H1 (cell line): Measurements from ENCODE around the gene PPP1R3F. TPM values are rescaled to one million over a fixed set of nuclear protein-coding genes. Genes with fewer than 3 reads are reported as not detected.

Experiments
- CTCF ChIA-PET: fragments of 300-600 bp; sonication (Branson Sonifier 250); formaldehyde crosslinking; loops from one replicate; lab custom pipeline; 2021; ENCODE audit not compliant: partially characterized antibody; lab: Charles Lee
- POLR2A ChIA-PET: fragments of 300-600 bp; sonication (Branson Sonifier 250); formaldehyde crosslinking; loops from one replicate; lab custom pipeline; 2021; ENCODE audit warnings: inconsistent platforms; ENCODE audit not compliant: partially characterized antibody; lab: Charles Lee
- DNase-seq, 2 experiments: peaks; one replicate each; pipeline versions ENCODE4 v3.0.0 to v3.0.0-alpha.2; 2010 to 2022; ENCODE audit warnings: low spot score in 2 of 2, low read depth in 1 of 2, mixed read lengths in 1 of 2
- FAIRE-seq: peaks from 2 replicates; lab custom pipeline; 2011; peaks lifted over from hg19 to GRCh38; lab: Jason Lieb, UNC
- H2AFZ ChIP-seq: 2 replicates; pipeline ENCODE4 v1.8.1; 2012; ENCODE audit warnings: low read length, inconsistent platforms
- H2AK5ac ChIP-seq: 2 replicates; pipeline ENCODE4 v1.6.1; 2013; ENCODE audit warnings: low read depth, low read length
- H2BK120ac ChIP-seq: replicated peaks from 2 replicates; pipeline ENCODE3; 2013; ENCODE audit warnings: low read depth, low read length, inconsistent platforms
- H2BK12ac ChIP-seq: 2 replicates; pipeline ENCODE4 v1.6.1; 2013; ENCODE audit warnings: low read depth, low read length
- H2BK15ac ChIP-seq: 2 replicates; pipeline ENCODE4 v1.6.1; 2013; ENCODE audit warnings: low read length
- H2BK20ac ChIP-seq: 2 replicates; pipeline ENCODE4 v1.6.1; 2013; ENCODE audit warnings: low read length
- H2BK5ac ChIP-seq: 2 replicates; pipeline ENCODE4 v1.6.1; 2013; ENCODE audit warnings: low read depth, low read length
- H3K14ac ChIP-seq: 2 replicates; pipeline ENCODE4 v1.6.1; 2013; ENCODE audit warnings: inconsistent platforms; ENCODE audit not compliant: insufficient read length
- H3K18ac ChIP-seq: 2 replicates; pipeline ENCODE4 v1.6.1; 2013; ENCODE audit warnings: low read length; ENCODE audit errors: extremely low read depth
- H3K23ac ChIP-seq: 2 replicates; pipeline ENCODE4 v1.6.1; 2013; ENCODE audit warnings: inconsistent platforms; ENCODE audit not compliant: insufficient read length
- H3K23me2 ChIP-seq: 2 replicates; pipeline ENCODE4 v1.6.1; 2013; ENCODE audit warnings: low read depth, low read length
- H3K27ac ChIP-seq: 2 replicates; pipeline ENCODE4 v1.6.1; 2011; ENCODE audit warnings: low read depth, low read length, inconsistent platforms
- H3K27me3 ChIP-seq, 4 experiments: replicated peaks in 1 of 4; 1 replicate in 1 of 4; 2 replicates in 3 of 4; pipeline versions ENCODE4 v1.6.1 to v1.8.1; 2011 to 2013; ENCODE audit warnings: low read length in 3 of 4, mild to moderate bottlenecking in 3 of 4, inconsistent platforms in 2 of 4, mixed read lengths in 2 of 4, moderate library complexity in 1 of 4; ENCODE audit not compliant: control insufficient read depth in 3 of 4, insufficient read depth in 3 of 4; ENCODE audit errors: extremely low read depth in 1 of 4
- H3K36me3 ChIP-seq, 4 experiments: 2 replicates each; pipeline versions ENCODE4 v1.6.1 to v1.8.1; 2011 to 2013; ENCODE audit warnings: mild to moderate bottlenecking in 4 of 4, low read length in 3 of 4, moderate library complexity in 2 of 4, control low read depth in 1 of 4, inconsistent platforms in 1 of 4; ENCODE audit not compliant: insufficient read depth in 4 of 4, control insufficient read depth in 2 of 4
- H3K4ac ChIP-seq: replicated peaks from 2 replicates; pipeline ENCODE3; 2013; ENCODE audit warnings: low read length, low read depth, mixed read lengths, inconsistent platforms; ENCODE audit not compliant: insufficient read length
- H3K4me1 ChIP-seq, 4 experiments: replicated peaks in 1 of 4; 1 replicate in 1 of 4; 2 replicates in 3 of 4; pipeline versions ENCODE4 v1.6.1 to v1.8.1; 2011 to 2013; ENCODE audit warnings: low read length in 3 of 4, inconsistent platforms in 2 of 4, mixed read lengths in 1 of 4; ENCODE audit not compliant: insufficient read depth in 4 of 4, control insufficient read depth in 3 of 4
- H3K4me2 ChIP-seq, 2 experiments: 2 replicates each; pipeline versions ENCODE4 v1.6.1 to v1.8.1; 2011 to 2013; ENCODE audit warnings: low read depth in 2 of 2, low read length in 2 of 2, control low read depth in 1 of 2, inconsistent platforms in 1 of 2, mild to moderate bottlenecking in 1 of 2; ENCODE audit not compliant: insufficient read depth in 1 of 2
- H3K4me3 ChIP-seq, 4 experiments: fragments of 200-600, 300-600 bp in 1 of 4; sonication (generic), shearing (Covaris generic), sonication (Bioruptor Twin) in 1 of 4; 2 replicates each; pipeline versions ENCODE4 v1.5.1 to v1.8.1; 2011 to 2016; ENCODE audit warnings: low read length in 4 of 4, low read depth in 3 of 4, control low read depth in 2 of 4, inconsistent platforms in 2 of 4, mild to moderate bottlenecking in 2 of 4, mixed read lengths in 1 of 4, moderate library complexity in 1 of 4; ENCODE audit not compliant: insufficient read depth in 2 of 4; ENCODE audit errors: extremely low read depth in 1 of 4
- H3K56ac ChIP-seq: replicated peaks from 2 replicates; pipeline ENCODE3; 2013; ENCODE audit warnings: low read depth, mild to moderate bottlenecking, mixed read lengths, low read length, inconsistent platforms; ENCODE audit not compliant: insufficient read length
- H3K79me1 ChIP-seq: 2 replicates; pipeline ENCODE4 v1.6.1; 2013; ENCODE audit warnings: low read depth, low read length, control low read depth
- H3K79me2 ChIP-seq, 2 experiments: 2 replicates each; pipeline versions ENCODE4 v1.6.1 to v1.8.1; 2012 to 2013; ENCODE audit warnings: low read length in 2 of 2, mild to moderate bottlenecking in 2 of 2, inconsistent platforms in 1 of 2; ENCODE audit not compliant: insufficient read depth in 2 of 2, control insufficient read depth in 1 of 2
- H3K9ac ChIP-seq, 4 experiments: replicated peaks in 1 of 4; 1 replicate in 1 of 4; 2 replicates in 3 of 4; pipeline versions ENCODE4 v1.6.1 to v1.8.1; 2011 to 2013; ENCODE audit warnings: low read depth in 3 of 4, low read length in 3 of 4, control low read depth in 2 of 4, mild to moderate bottlenecking in 2 of 4, moderate library complexity in 2 of 4, inconsistent platforms in 1 of 4; ENCODE audit errors: extremely low read depth in 1 of 4
- H3K9me3 ChIP-seq, 2 experiments: 2 replicates each; pipeline versions ENCODE4 v1.6.1 to v1.8.1; 2012 to 2013; ENCODE audit warnings: mild to moderate bottlenecking in 2 of 2, moderate library complexity in 2 of 2, control low read depth in 1 of 2, inconsistent platforms in 1 of 2, low read depth in 1 of 2, low read length in 1 of 2, mixed read lengths in 1 of 2; ENCODE audit not compliant: insufficient read depth in 2 of 2
- H4K20me1 ChIP-seq, 2 experiments: replicated peaks in 1 of 2; 2 replicates each; pipeline versions ENCODE3 to v1.8.1; 2011 to 2013; ENCODE audit warnings: inconsistent platforms in 2 of 2, low read length in 2 of 2, mild to moderate bottlenecking in 1 of 2; ENCODE audit not compliant: insufficient read depth in 2 of 2, control insufficient read depth in 1 of 2
- H4K5ac ChIP-seq: 2 replicates; pipeline ENCODE4 v1.6.1; 2013; ENCODE audit warnings: low read length, low read depth, mixed read lengths, inconsistent platforms; ENCODE audit not compliant: insufficient read length
- H4K8ac ChIP-seq: 2 replicates; pipeline ENCODE4 v1.8.0; 2013; ENCODE audit warnings: mild to moderate bottlenecking, moderate library complexity, low read length, inconsistent platforms; ENCODE audit not compliant: insufficient read depth; ENCODE audit errors: extremely low read depth
- H4K91ac ChIP-seq: replicated peaks from 2 replicates; pipeline ENCODE3; 2013; ENCODE audit warnings: low read length, mixed read lengths, inconsistent platforms; ENCODE audit not compliant: insufficient read length
- ASH2L ChIP-seq: fragments of 200-600, 300-600 bp; sonication (generic); IDR thresholded peaks from one replicate; pipeline ENCODE4 v1.7.1; 2017; ENCODE audit warnings: low read length
- BACH1 ChIP-seq: IDR thresholded peaks from 2 replicates; pipeline ENCODE4 v1.6.1; 2012; ENCODE audit warnings: low read length, improper control_type of control experiment
- BCL11A ChIP-seq, 2 experiments: IDR thresholded peaks; one replicate each; pipeline ENCODE4 v1.6.1; 2011; ENCODE audit warnings: low read depth in 2 of 2, low read length in 2 of 2, mild to moderate bottlenecking in 2 of 2
- CBX8 ChIP-seq: fragments of 300-800, 300-1000 bp; sonication (generic); IDR thresholded peaks from 2 replicates; pipeline ENCODE4 v1.7.1; 2016; ENCODE audit warnings: low read depth, low read length, borderline replicate concordance
- EZH2 ChIP-seq: fragments of 200-600 bp; sonication (generic); IDR thresholded peaks from 2 replicates; pipeline ENCODE4 v1.7.1; 2012; ENCODE audit warnings: low read depth, mild to moderate bottlenecking, moderate library complexity, low read length, inconsistent platforms; ENCODE audit not compliant: severe bottlenecking
- FOSL1 ChIP-seq: IDR thresholded peaks from 2 replicates; pipeline ENCODE4 v1.6.1; 2011; ENCODE audit warnings: mild to moderate bottlenecking, low read depth, low read length, moderate library complexity; ENCODE audit not compliant: insufficient read depth
- KDM1A ChIP-seq: fragments of 200-600, 300-600 bp; sonication (generic); IDR thresholded peaks from 2 replicates; pipeline ENCODE4 v1.7.1; 2016; ENCODE audit warnings: mild to moderate bottlenecking, low read length, borderline replicate concordance
- POLR2AphosphoS5 ChIP-seq: IDR thresholded peaks from 2 replicates; pipeline ENCODE4 v1.6.1; 2011; ENCODE audit warnings: low read depth, low read length
- RAD21 ChIP-seq, 2 experiments: IDR thresholded peaks in 1 of 2; conservative IDR thresholded peaks in 1 of 2; 2 replicates each; pipeline ENCODE4 v1.6.1; 2011; ENCODE audit warnings: low read depth in 2 of 2, low read length in 2 of 2, improper control_type of control experiment in 1 of 2, inconsistent platforms in 1 of 2, mild to moderate bottlenecking in 1 of 2, moderate library complexity in 1 of 2
- SIN3A ChIP-seq, 2 experiments: IDR thresholded peaks in 1 of 2; conservative IDR thresholded peaks in 1 of 2; 2 replicates each; pipeline ENCODE4 v1.6.1; 2011 to 2012; ENCODE audit warnings: low read length in 2 of 2, improper control_type of control experiment in 1 of 2, low read depth in 1 of 2, mild to moderate bottlenecking in 1 of 2
- SIX5 ChIP-seq: IDR thresholded peaks from 2 replicates; pipeline ENCODE4 v1.6.1; 2011; ENCODE audit warnings: mild to moderate bottlenecking, low read depth, low read length
- WGBS, 2 experiments: shearing (Covaris generic) in 1 of 2; methylation state at CpG; one replicate each; pipeline versions ENCODE4 v1.1.6 to v1.1.7; 2013 to 2015; ENCODE audit warnings: low lambda C conversion rate in 2 of 2, mixed read lengths in 2 of 2, inconsistent platforms in 1 of 2, low coverage in 1 of 2, missing lambda C conversion rate in 1 of 2; ENCODE audit not compliant: insufficient replicate concordance in 2 of 2, insufficient coverage in 1 of 2, insufficient read length in 1 of 2; ENCODE audit errors: extremely low coverage in 1 of 2, missing lambda C conversion rate in 1 of 2; 5-methylcytosine and 5-hydroxymethylcytosine counted together
- polyA plus RNA-seq, 7 experiments: library from polyadenylated mRNA; depleted of rRNA in 3 of 7; stranded (reverse) in 5 of 7; unstranded in 2 of 7; fragments of >200 nt in 5 of 7; fragments of 200-250 nt in 2 of 7; gene quantifications; 1 replicate in 5 of 7; 2 replicates in 1 of 7; 4 replicates in 1 of 7; pipeline versions ENCODE4 v1.2.1 to v1.2.3, GENCODE V29; 2011 to 2013; ENCODE audit warnings: missing spikeins in 2 of 7, mixed read lengths in 2 of 7
- total RNA-seq: library from RNA; stranded (reverse); fragmentation: NEBNext Ultra II Directional; extraction: Animal tissue kit (Norgen Biotek cat#: 25700); gene quantifications from 2 replicates; pipeline ENCODE4 v1.2.1, GENCODE V29; 2021
- TF ChIP-seq, protein P1 (sequence below): IDR thresholded peaks from 2 replicates; pipeline ENCODE4 v1.6.1; 2012; ENCODE audit warnings: inconsistent platforms

The PPP1R3F gene
- total and polyA plus RNA-seq, 2 of the 8 experiments (the other 6 are each of a cell fraction or from before 2014, with no cell fraction given): 5.1 to 6.8 TPM

DNA sequence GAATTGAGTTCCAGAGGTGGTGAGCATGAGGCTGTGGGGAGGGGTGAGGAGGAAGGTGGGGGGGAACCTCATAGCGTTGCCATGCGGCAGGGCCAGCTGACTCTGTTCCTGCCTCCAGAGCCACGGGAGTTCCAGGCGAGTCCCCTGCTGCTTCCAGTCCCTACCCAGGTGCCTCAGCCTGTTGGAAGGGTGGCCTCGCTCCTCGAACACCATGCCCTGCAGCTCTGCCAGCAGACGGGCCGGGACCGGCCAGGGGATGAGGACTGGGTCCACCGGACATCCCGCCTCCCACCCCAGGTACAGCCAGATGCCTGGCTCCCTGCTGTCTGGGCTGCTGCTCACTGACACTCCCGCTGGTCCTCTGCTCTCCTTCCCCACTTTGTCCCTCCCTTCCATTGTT, 26.4 kb upstream of the PPP1R3F start:
- Histone ChIP-seq H3K4me1 (no peaks in the 10 kb centered on the region), H3K56ac (no peak overlapping the region), H3K18ac (no peak overlapping the region), H3K14ac (no peak overlapping the region), H2BK20ac (no peak overlapping the region), H3K79me2 (no peaks in the 10 kb centered on the region), H2BK120ac (no peak overlapping the region), H4K20me1 (no peaks in the 10 kb centered on the region), H2BK5ac (no peak overlapping the region), H2BK15ac (no peak overlapping the region), H3K4me2 (no peak overlapping the region), H3K36me3 (no peaks in the 10 kb centered on the region; a peak in 1 of 8 replicates), H3K23me2 (no peaks in the 10 kb centered on the region), H3K4ac (no peak overlapping the region), H4K91ac (no peak overlapping the region), H2AFZ (no peak overlapping the region), H2BK12ac (no peak overlapping the region), H3K9me3 (no peaks in the 10 kb centered on the region), H3K79me1 (no peaks in the 10 kb centered on the region), H3K4me3 (no peak overlapping the region), H3K27ac (no peak overlapping the region), H3K27me3 (no peaks in the 10 kb centered on the region), H3K23ac (no peak overlapping the region), H4K8ac (no peak overlapping the region), H4K5ac (no peak overlapping the region), H3K9ac (no peak overlapping the region), H2AK5ac (no peak overlapping the region)
- DNase-seq (no peak), FAIRE-seq (no peak)
- CTCF ChIA-PET: no interaction called here
- WGBS, 2 experiments: 100% methylated on average over 5 of the region's 12 CpGs; no CpG with 5 or more reads in 1 of the 2 experiments
- POLR2A ChIA-PET: interaction anchor here (0.7 to 1.2 kb wide), 2 partner anchors 16 to 21 kb away, joined by 3 read pairs; no protein-coding TSS in a partner anchor
- no peak for TF ChIP-seq CBX8
- TF ChIP-seq, protein P1, sequence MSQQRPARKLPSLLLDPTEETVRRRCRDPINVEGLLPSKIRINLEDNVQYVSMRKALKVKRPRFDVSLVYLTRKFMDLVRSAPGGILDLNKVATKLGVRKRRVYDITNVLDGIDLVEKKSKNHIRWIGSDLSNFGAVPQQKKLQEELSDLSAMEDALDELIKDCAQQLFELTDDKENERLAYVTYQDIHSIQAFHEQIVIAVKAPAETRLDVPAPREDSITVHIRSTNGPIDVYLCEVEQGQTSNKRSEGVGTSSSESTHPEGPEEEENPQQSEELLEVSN: no peak
- TF ChIP-seq FOSL1: no peak
- TF ChIP-seq POLR2AphosphoS5: no peak
- no peak for TF ChIP-seq BACH1
- TF ChIP-seq RAD21 (IDR thresholded peaks at IDR 0.05 in 1 of 2, conservative IDR thresholded peaks at IDR 0.05 in 1 of 2; ENCODE audit: low read depth in 2 of 2, low read length in 2 of 2): no peak
- TF ChIP-seq EZH2: no peak
- TF ChIP-seq KDM1A: no peak
- TF ChIP-seq SIX5: no peak
- TF ChIP-seq BCL11A (IDR thresholded peaks at IDR 0.05; ENCODE audit: low read depth in 2 of 2, low read length in 2 of 2): no peak
- no peak for TF ChIP-seq SIN3A (conservative IDR thresholded peaks at IDR 0.05 in 1 of 2, IDR thresholded peaks at IDR 0.05 in 1 of 2; ENCODE audit: low read depth in 1 of 2, low read length in 2 of 2)
- TF ChIP-seq ASH2L: no peak
